MCF 10A (cell line): ENCODE results near the gene RPN1. TPM values are rescaled to one million over a fixed set of nuclear protein-coding genes. Genes with fewer than 3 reads are reported as not detected.

ENCODE experiments used
- BruUV-seq: library from RNA; stranded (reverse); fragments of 400-500 nt; replicated peaks from 2 replicates; lab custom pipeline; 2021; lab: Mats Ljungman, UMichigan
- CTCF ChIA-PET: fragments of 300-600 bp; sonication (Branson Sonifier 250); formaldehyde crosslinking; extraction: SDS; loops from one replicate; lab custom pipeline; 2021; ENCODE audit warnings: antibody characterized with exemption, inconsistent platforms; lab: Yijun Ruan, JAX
- POLR2A ChIA-PET: fragments of 300-600, 350-650 bp; sonication (Branson Sonifier 250); formaldehyde crosslinking; extraction: SDS; loops from one replicate; lab custom pipeline; 2020; ENCODE audit warnings: antibody characterized with exemption, inconsistent platforms; lab: Yijun Ruan, JAX
- DNase-seq: peaks from one replicate; pipeline ENCODE4 v3.0.0-alpha.2; 2018; ENCODE audit not compliant: unreplicated experiment
- H3K27ac Mint-ChIP-seq: one replicate; pipeline ENCODE4 v1.8.0; 2022; ENCODE audit warnings: mild to moderate bottlenecking, low read depth, mixed read lengths; ENCODE audit not compliant: unreplicated experiment
- H3K27me3 Mint-ChIP-seq: one replicate; pipeline ENCODE4 v1.8.0; 2022; ENCODE audit warnings: mixed read lengths; ENCODE audit not compliant: insufficient read depth, unreplicated experiment
- H3K36me3 Mint-ChIP-seq: one replicate; pipeline ENCODE4 v1.8.0; 2022; ENCODE audit warnings: mild to moderate bottlenecking, moderate library complexity, mixed read lengths; ENCODE audit not compliant: insufficient read depth, unreplicated experiment
- H3K4me1 Mint-ChIP-seq: one replicate; pipeline ENCODE4 v1.8.0; 2022; ENCODE audit warnings: mixed read lengths; ENCODE audit not compliant: insufficient read depth, unreplicated experiment
- H3K4me3 Mint-ChIP-seq: one replicate; pipeline ENCODE4 v1.8.0; 2022; ENCODE audit warnings: mild to moderate bottlenecking, moderate library complexity, mixed read lengths; ENCODE audit not compliant: unreplicated experiment
- H3K9me3 Mint-ChIP-seq: one replicate; pipeline ENCODE4 v1.8.0; 2022; ENCODE audit warnings: mixed read lengths; ENCODE audit not compliant: unreplicated experiment
- CTCF ChIP-seq: fragments of 200-600 bp; IDR thresholded peaks from one replicate; pipeline ENCODE4 v1.8.0; 2022; ENCODE audit warnings: antibody characterized with exemption, mild to moderate bottlenecking; ENCODE audit not compliant: unreplicated experiment
- intact Hi-C: fragments of 100-400 bp; cut with micrococcal nuclease; formaldehyde crosslinking; loops from 2 replicates; pipeline ENCODE4 v1.14.1; 2022
- total RNA-seq: library from RNA; stranded (reverse); gene quantifications from 2 replicates; pipeline ENCODE4 v1.2.3, GENCODE V29; 2022

RPN1 gene
- total RNA-seq, 1 experiment from 2014 or later: 240 TPM

GRCh38 chr3:128585974-128586373 lies 64.6 kb downstream of the RPN1 start:
- H3K4me3 Mint-ChIP-seq: no peak overlapping the region
- TF ChIP-seq CTCF: no peak
- H3K27ac Mint-ChIP-seq: no peak overlapping the region
- intact Hi-C loops: no loop called here
- ChIA-PET POLR2A (no interaction called here), CTCF (interaction anchor here (0.9 to 1.6 kb wide), 4 partner anchors 16 to 491 kb away, joined by 4 to 7 read pairs (median 5); no protein-coding TSS in a partner anchor)
- BruUV-seq: no TSS peak
- no peak for DNase-seq
- H3K36me3 Mint-ChIP-seq: peaks cover 6% of the 10 kb centered on the region
- H3K9me3 Mint-ChIP-seq: no peaks in the 10 kb centered on the region
- H3K27me3 Mint-ChIP-seq: no peaks in the 10 kb centered on the region
- H3K4me1 Mint-ChIP-seq: no peaks in the 10 kb centered on the region

- Mint-ChIP-seq H3K4me3 (no peak overlapping the region), H3K36me3 (peaks cover 6% of the 10 kb centered on the region), H3K4me1 (no peaks in the 10 kb centered on the region), H3K9me3 (no peaks in the 10 kb centered on the region), H3K27me3 (no peaks in the 10 kb centered on the region), H3K27ac (no peak overlapping the region)
- ChIA-PET POLR2A (no interaction called here), CTCF (interaction anchor here (0.5 to 1.8 kb wide), 12 partner anchors 17 to 546 kb away, joined by 3 to 10 read pairs (median 4); no protein-coding TSS in a partner anchor)
- intact Hi-C loops: no loop called here
- BruUV-seq: no TSS peak
- no peak for TF ChIP-seq CTCF
- no peak for DNase-seq
Measured at GRCh38 chr3:128585189-128585588, 65.4 kb downstream of the RPN1 start.

- Mint-ChIP-seq H3K4me1 (no peaks in the 10 kb centered on the region), H3K4me3 (no peak overlapping the region), H3K9me3 (no peaks in the 10 kb centered on the region), H3K36me3 (peaks cover 6% of the 10 kb centered on the region), H3K27me3 (no peaks in the 10 kb centered on the region), H3K27ac (no peak overlapping the region)
- TF ChIP-seq CTCF: peak; percentile 87
- BruUV-seq: no TSS peak
- intact Hi-C loops: loop anchor here (1.0 to 5.0 kb wide), 5 partner anchors 158 to 489 kb away; no protein-coding TSS in a partner anchor
- DNase-seq: peak; percentile 85
- CTCF ChIA-PET: interaction anchor here (0.6 to 1.8 kb wide), 15 partner anchors 11 to 491 kb away, joined by 3 to 10 read pairs (median 4); no protein-coding TSS in a partner anchor
- POLR2A ChIA-PET: interaction anchor here (0.7 kb wide), 2 partner anchors 11 to 901 kb away, joined by 3 to 5 read pairs; no protein-coding TSS in a partner anchor
Measured at GRCh38 chr3:128584412-128585020, 66.1 kb downstream of the RPN1 start.

GRCh38 chr3:128581566-128581965 lies 69.1 kb downstream of the RPN1 start:
- Mint-ChIP-seq H3K4me3 (no peak overlapping the region), H3K36me3 (no peaks in the 10 kb centered on the region), H3K27ac (no peak overlapping the region), H3K27me3 (no peaks in the 10 kb centered on the region), H3K4me1 (no peaks in the 10 kb centered on the region), H3K9me3 (no peaks in the 10 kb centered on the region)
- CTCF ChIA-PET: interaction anchor here (0.7 to 1.8 kb wide), 4 partner anchors 156 to 488 kb away, joined by 3 to 6 read pairs (median 4); no protein-coding TSS in a partner anchor
- POLR2A ChIA-PET: no interaction called here
- intact Hi-C loops: loop anchor here (5.0 kb wide), 1 partner anchor 259 kb away; no protein-coding TSS in a partner anchor
- TF ChIP-seq CTCF: no peak
- no TSS peak for BruUV-seq
- no peak for DNase-seq
